HEK293 (cell line): ENCODE data around the gene TPRN.

Source experiments
- BCL11B ChIP-seq: fragments of 450-650 bp; formaldehyde crosslinking; IDR thresholded peaks from 2 replicates; pipeline ENCODE4 v1.5.1; 2016; ENCODE audit warnings: low read depth, missing biosample characterization, missing genetic modification characterization
- GLIS2 ChIP-seq: fragments of 450-650 bp; formaldehyde crosslinking; IDR thresholded peaks from 2 replicates; pipeline ENCODE4 v1.5.1; 2016; ENCODE audit warnings: missing biosample characterization, missing genetic modification characterization
- HOXA7 ChIP-seq: sonication (generic); formaldehyde crosslinking; IDR thresholded peaks from 2 replicates; pipeline ENCODE4 v1.8.1; 2022; ENCODE audit warnings: missing genetic modification reagents, borderline replicate concordance
- KLF16 ChIP-seq: fragments of 450-650 bp; formaldehyde crosslinking; IDR thresholded peaks from 2 replicates; pipeline ENCODE4 v1.5.1; 2017; ENCODE audit warnings: missing biosample characterization, missing genetic modification characterization
- MYNN ChIP-seq: fragments of 450-650 bp; formaldehyde crosslinking; IDR thresholded peaks from 2 replicates; pipeline ENCODE4 v1.5.1; 2016; ENCODE audit warnings: missing biosample characterization, missing genetic modification characterization, borderline replicate concordance
- SCRT1 ChIP-seq: fragments of 450-650 bp; formaldehyde crosslinking; IDR thresholded peaks from 2 replicates; pipeline ENCODE4 v1.5.1; 2016; ENCODE audit warnings: missing biosample characterization, missing genetic modification characterization, borderline replicate concordance
- SP3 ChIP-seq: fragments of 450-650 bp; formaldehyde crosslinking; IDR thresholded peaks from 2 replicates; pipeline ENCODE4 v1.5.1; 2016; ENCODE audit warnings: missing biosample characterization, missing genetic modification characterization
- YY1 ChIP-seq: fragments of 450-650 bp; formaldehyde crosslinking; IDR thresholded peaks from 2 replicates; pipeline ENCODE4 v1.5.1; 2018; ENCODE audit warnings: missing biosample characterization, missing genetic modification characterization
- ZBTB11 ChIP-seq: fragments of 450-650 bp; formaldehyde crosslinking; conservative IDR thresholded peaks from 2 replicates; pipeline ENCODE4 v1.5.1; 2016; ENCODE audit warnings: low read depth, missing biosample characterization, missing genetic modification characterization
- ZBTB17 ChIP-seq: fragments of 450-650 bp; formaldehyde crosslinking; IDR thresholded peaks from 2 replicates; pipeline ENCODE4 v1.5.1; 2016; ENCODE audit warnings: missing biosample characterization, missing genetic modification characterization
- ZBTB20 ChIP-seq: fragments of 450-650 bp; formaldehyde crosslinking; IDR thresholded peaks from 2 replicates; pipeline ENCODE4 v1.5.1; 2016; ENCODE audit warnings: missing biosample characterization, missing genetic modification characterization
- ZBTB7A ChIP-seq: fragments of 450-650 bp; formaldehyde crosslinking; IDR thresholded peaks from 2 replicates; pipeline ENCODE4 v1.5.1; 2016; ENCODE audit warnings: low read depth, missing biosample characterization, missing genetic modification characterization
- ZFHX2 ChIP-seq: fragments of 450-650 bp; formaldehyde crosslinking; conservative IDR thresholded peaks from 2 replicates; pipeline ENCODE4 v1.5.1; 2016; ENCODE audit warnings: missing biosample characterization, missing genetic modification characterization
- ZIC2 ChIP-seq: fragments of 450-650 bp; formaldehyde crosslinking; IDR thresholded peaks from 2 replicates; pipeline ENCODE4 v1.5.1; 2016; ENCODE audit warnings: missing biosample characterization, missing genetic modification characterization
- ZNF174 ChIP-seq: fragments of 450-650 bp; formaldehyde crosslinking; IDR thresholded peaks from 2 replicates; pipeline ENCODE4 v1.5.0; 2017; ENCODE audit warnings: missing biosample characterization, mild to moderate bottlenecking, missing genetic modification characterization
- ZNF23 ChIP-seq: fragments of 450-650 bp; formaldehyde crosslinking; IDR thresholded peaks from 2 replicates; pipeline ENCODE4 v1.5.1; 2016; ENCODE audit warnings: missing biosample characterization, missing genetic modification characterization, borderline replicate concordance
- ZNF311 ChIP-seq: fragments of 450-650 bp; formaldehyde crosslinking; IDR thresholded peaks from 2 replicates; pipeline ENCODE4 v1.5.1; 2017; ENCODE audit warnings: missing biosample characterization, missing genetic modification characterization, borderline replicate concordance
- ZNF426 ChIP-seq: fragments of 450-650 bp; formaldehyde crosslinking; IDR thresholded peaks from 2 replicates; pipeline ENCODE4 v1.5.1; 2017; ENCODE audit warnings: missing biosample characterization, missing genetic modification characterization, mild to moderate bottlenecking, inconsistent platforms, moderate library complexity
- ZNF48 ChIP-seq: fragments of 450-650 bp; formaldehyde crosslinking; IDR thresholded peaks from 2 replicates; pipeline ENCODE4 v1.5.1; 2016; ENCODE audit warnings: missing biosample characterization, missing genetic modification characterization
- ZNF488 ChIP-seq: fragments of 450-650 bp; formaldehyde crosslinking; IDR thresholded peaks from 2 replicates; pipeline ENCODE4 v1.5.1; 2016; ENCODE audit warnings: missing biosample characterization, missing genetic modification characterization
- ZNF501 ChIP-seq: fragments of 450-650 bp; formaldehyde crosslinking; IDR thresholded peaks from 2 replicates; pipeline ENCODE4 v1.5.1; 2016; ENCODE audit warnings: missing biosample characterization, missing genetic modification characterization
- ZNF521 ChIP-seq: fragments of 450-650 bp; formaldehyde crosslinking; IDR thresholded peaks from 2 replicates; pipeline ENCODE4 v1.5.1; 2017; ENCODE audit warnings: missing biosample characterization, mild to moderate bottlenecking, missing genetic modification characterization
- ZNF529 ChIP-seq: fragments of 450-650 bp; formaldehyde crosslinking; IDR thresholded peaks from 2 replicates; pipeline ENCODE4 v1.5.1; 2017; ENCODE audit warnings: missing genetic modification characterization, missing biosample characterization; ENCODE audit not compliant: insufficient replicate concordance
- ZNF548 ChIP-seq: fragments of 450-650 bp; formaldehyde crosslinking; IDR thresholded peaks from 2 replicates; pipeline ENCODE4 v1.5.1; 2016; ENCODE audit warnings: missing biosample characterization, missing genetic modification characterization
- ZNF610 ChIP-seq: fragments of 450-650 bp; formaldehyde crosslinking; IDR thresholded peaks from 2 replicates; pipeline ENCODE4 v1.5.1; 2016; ENCODE audit warnings: missing biosample characterization, missing genetic modification characterization, borderline replicate concordance
- ZNF660 ChIP-seq: fragments of 450-650 bp; IDR thresholded peaks from 2 replicates; pipeline ENCODE4 v1.5.1; 2018; ENCODE audit warnings: missing biosample characterization, mild to moderate bottlenecking, missing genetic modification characterization
- ZNF670 ChIP-seq: fragments of 450-650 bp; formaldehyde crosslinking; IDR thresholded peaks from 2 replicates; pipeline ENCODE4 v1.5.1; 2016; ENCODE audit warnings: missing biosample characterization, missing genetic modification characterization, low read depth
- ZNF701 ChIP-seq: fragments of 450-650 bp; formaldehyde crosslinking; IDR thresholded peaks from 2 replicates; pipeline ENCODE4 v1.5.1; 2016; ENCODE audit warnings: missing biosample characterization, missing genetic modification characterization
- ZNF707 ChIP-seq: fragments of 450-650 bp; formaldehyde crosslinking; IDR thresholded peaks from 2 replicates; pipeline ENCODE4 v1.5.1; 2016; ENCODE audit warnings: missing biosample characterization, missing genetic modification characterization
- ZNF768 ChIP-seq: fragments of 450-650 bp; formaldehyde crosslinking; IDR thresholded peaks from 2 replicates; pipeline ENCODE4 v1.5.1; 2018; ENCODE audit warnings: missing biosample characterization, mild to moderate bottlenecking, missing genetic modification characterization
- ZSCAN23 ChIP-seq: fragments of 450-650 bp; formaldehyde crosslinking; IDR thresholded peaks from 2 replicates; pipeline ENCODE4 v1.5.1; 2016; ENCODE audit warnings: missing biosample characterization, missing genetic modification characterization
- TF ChIP-seq, protein P1 (sequence below): fragments of 450-650 bp; formaldehyde crosslinking; IDR thresholded peaks from 2 replicates; pipeline ENCODE4 v1.5.1; 2016; ENCODE audit warnings: missing biosample characterization, missing genetic modification characterization
- TF ChIP-seq, protein P2 (sequence below): fragments of 450-650 bp; formaldehyde crosslinking; IDR thresholded peaks from 2 replicates; pipeline ENCODE4 v1.5.1; 2016; ENCODE audit warnings: missing biosample characterization, missing genetic modification characterization, low read depth

Gene TPRN

DNA sequence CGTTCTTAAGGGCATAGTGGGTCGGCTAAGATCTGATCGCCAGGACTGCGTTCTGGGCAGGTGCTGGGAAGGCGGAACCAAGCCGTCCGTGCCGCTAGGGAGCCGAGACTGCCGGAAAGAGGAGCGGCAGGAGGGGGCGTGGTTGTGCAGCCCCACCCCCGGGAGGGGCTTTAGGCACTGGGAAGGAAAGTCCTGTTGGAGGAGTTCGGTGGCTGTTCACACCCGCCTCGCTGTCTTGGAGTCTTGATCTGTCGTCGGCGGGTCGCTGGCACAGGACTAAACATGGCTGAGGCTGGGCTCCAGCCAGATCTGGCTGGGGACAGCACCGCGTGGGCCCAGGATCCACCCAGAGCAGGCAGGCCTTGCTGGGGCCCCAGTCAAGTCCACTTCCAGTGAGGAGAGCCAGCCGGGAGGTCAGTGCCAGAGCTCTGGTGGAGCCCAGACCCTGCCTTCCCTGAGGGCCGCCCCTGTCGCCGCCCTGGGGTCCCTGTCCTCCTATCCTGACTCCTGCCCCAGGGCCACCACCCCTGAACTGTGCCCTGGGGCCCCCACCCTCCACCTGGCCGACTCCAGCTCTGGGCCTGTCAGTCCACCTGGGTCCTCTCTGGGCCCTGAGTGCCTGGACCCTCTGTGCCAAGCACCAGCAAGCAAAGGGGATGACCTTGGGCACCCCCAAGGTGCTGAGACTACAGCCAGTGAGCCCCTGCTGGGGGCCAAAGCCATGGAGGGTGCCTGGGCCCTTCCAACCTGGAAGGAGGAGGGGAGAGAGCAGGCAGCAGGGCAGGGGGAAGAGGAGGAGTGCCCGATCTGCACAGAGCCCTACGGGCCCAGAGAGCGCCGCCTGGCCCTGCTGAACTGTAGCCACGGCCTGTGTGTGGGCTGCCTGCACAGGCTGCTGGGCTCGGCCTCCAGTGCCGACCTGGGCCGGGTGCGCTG, 17.0 kb upstream of the TPRN start (continued):
- TF ChIP-seq BCL11B (peak; percentile 20; the same call in 1 of the 2 replicates), SP3 (tag by site-specific recombination) (peak; percentile 82), YY1 (tag by site-specific recombination) (no peak), ZNF501 (no peak), ZBTB11 (tag by site-specific recombination) (peak; percentile 43; the same call in 1 of the 2 replicates), ZNF548 (no peak), SCRT1 (tag by site-specific recombination) (no peak), ZNF23 (tag by site-specific recombination) (no peak), ZNF521 (tag by site-specific recombination) (no peak), ZNF768 (tag by site-specific recombination) (no peak), ZBTB7A (tag by site-specific recombination) (no peak), HOXA7 (CRISPR knock-in tag) (no peak), ZNF426 (no peak), ZBTB20 (no peak), ZNF610 (tag by site-specific recombination) (peak; percentile 98), ZNF48 (tag by site-specific recombination) (no peak), ZIC2 (tag by site-specific recombination) (no peak), ZBTB17 (tag by site-specific recombination) (peak; percentile 89), ZSCAN23 (tag by site-specific recombination) (no peak), ZFHX2 (tag by site-specific recombination) (peak; percentile 45), MYNN (tag by site-specific recombination) (no peak), ZNF660 (0 out of 2 replicates have a peak, but pooled peaks have one; percentile 10), ZNF529 (tag by site-specific recombination) (no peak), ZNF488 (tag by site-specific recombination) (no peak), ZNF701 (tag by site-specific recombination) (no peak), ZNF707 (tag by site-specific recombination) (no peak), GLIS2 (peak; percentile 66; the same call in 1 of the 2 replicates), ZNF670 (tag by site-specific recombination) (no peak), ZNF174 (no peak), KLF16 (peak; percentile 60; the same call in 1 of the 2 replicates), ZNF311 (no peak)
- TF ChIP-seq, protein P1, sequence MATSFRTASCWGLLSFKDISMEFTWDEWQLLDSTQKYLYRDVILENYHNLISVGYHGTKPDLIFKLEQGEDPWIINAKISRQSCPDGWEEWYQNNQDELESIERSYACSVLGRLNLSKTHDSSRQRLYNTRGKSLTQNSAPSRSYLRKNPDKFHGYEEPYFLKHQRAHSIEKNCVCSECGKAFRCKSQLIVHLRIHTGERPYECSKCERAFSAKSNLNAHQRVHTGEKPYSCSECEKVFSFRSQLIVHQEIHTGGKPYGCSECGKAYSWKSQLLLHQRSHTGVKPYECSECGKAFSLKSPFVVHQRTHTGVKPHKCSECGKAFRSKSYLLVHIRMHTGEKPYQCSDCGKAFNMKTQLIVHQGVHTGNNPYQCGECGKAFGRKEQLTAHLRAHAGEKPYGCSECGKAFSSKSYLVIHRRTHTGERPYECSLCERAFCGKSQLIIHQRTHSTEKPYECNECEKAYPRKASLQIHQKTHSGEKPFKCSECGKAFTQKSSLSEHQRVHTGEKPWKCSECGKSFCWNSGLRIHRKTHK: no peak
- TF ChIP-seq, protein P2, sequence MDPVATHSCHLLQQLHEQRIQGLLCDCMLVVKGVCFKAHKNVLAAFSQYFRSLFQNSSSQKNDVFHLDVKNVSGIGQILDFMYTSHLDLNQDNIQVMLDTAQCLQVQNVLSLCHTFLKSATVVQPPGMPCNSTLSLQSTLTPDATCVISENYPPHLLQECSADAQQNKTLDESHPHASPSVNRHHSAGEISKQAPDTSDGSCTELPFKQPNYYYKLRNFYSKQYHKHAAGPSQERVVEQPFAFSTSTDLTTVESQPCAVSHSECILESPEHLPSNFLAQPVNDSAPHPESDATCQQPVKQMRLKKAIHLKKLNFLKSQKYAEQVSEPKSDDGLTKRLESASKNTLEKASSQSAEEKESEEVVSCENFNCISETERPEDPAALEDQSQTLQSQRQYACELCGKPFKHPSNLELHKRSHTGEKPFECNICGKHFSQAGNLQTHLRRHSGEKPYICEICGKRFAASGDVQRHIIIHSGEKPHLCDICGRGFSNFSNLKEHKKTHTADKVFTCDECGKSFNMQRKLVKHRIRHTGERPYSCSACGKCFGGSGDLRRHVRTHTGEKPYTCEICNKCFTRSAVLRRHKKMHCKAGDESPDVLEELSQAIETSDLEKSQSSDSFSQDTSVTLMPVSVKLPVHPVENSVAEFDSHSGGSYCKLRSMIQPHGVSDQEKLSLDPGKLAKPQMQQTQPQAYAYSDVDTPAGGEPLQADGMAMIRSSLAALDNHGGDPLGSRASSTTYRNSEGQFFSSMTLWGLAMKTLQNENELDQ: no peak
